IMR-90 (cell line): ENCODE results near the gene BSND. TPM values are rescaled to one million over a fixed set of nuclear protein-coding genes. Genes with fewer than 3 reads are reported as not detected.

Experiments
- ATAC-seq: fragments of 200-7000 bp; cut with Tn5 transposase; 2 replicates; pipeline ENCODE4 v1.9.1; 2020; ENCODE audit warnings: low read depth, mild to moderate bottlenecking, moderate library complexity
- BruUV-seq: library from RNA; stranded (reverse); fragments of 400-500 nt; replicated peaks from 2 replicates; lab custom pipeline; 2021; lab: Mats Ljungman, UMichigan
- CTCF ChIA-PET: fragments of 300-600 bp; formaldehyde crosslinking; extraction: SDS; loops from one replicate; lab custom pipeline; 2021; ENCODE audit warnings: antibody characterized with exemption; lab: Yijun Ruan, JAX
- POLR2A ChIA-PET: fragments of 300-600 bp; sonication (Branson Sonifier 250); formaldehyde crosslinking; loops from one replicate; lab custom pipeline; 2022; ENCODE audit warnings: antibody characterized with exemption; ENCODE audit not compliant: unreplicated experiment; lab: Charles Lee
- DNase-seq: peaks from one replicate; pipeline ENCODE4 v3.0.0; 2013
- H2AFZ ChIP-seq: replicated peaks from 2 replicates; pipeline ENCODE3; 2013; ENCODE audit warnings: low read length, mild to moderate bottlenecking; ENCODE audit not compliant: poor library complexity
- H2AK5ac ChIP-seq: 2 replicates; pipeline ENCODE4 v1.6.1; 2013; ENCODE audit warnings: low read depth, low read length, inconsistent platforms
- H2AK9ac ChIP-seq: replicated peaks from 2 replicates; pipeline ENCODE3; 2013; ENCODE audit warnings: mild to moderate bottlenecking, low read depth, low read length, moderate library complexity; ENCODE audit not compliant: poor library complexity
- H2BK120ac ChIP-seq: 2 replicates; pipeline ENCODE4 v1.6.1; 2013; ENCODE audit warnings: low read depth, low read length, inconsistent platforms
- H2BK15ac ChIP-seq: 3 replicates; pipeline ENCODE4 v1.6.1; 2013; ENCODE audit warnings: low read depth, low read length, inconsistent platforms
- H2BK20ac ChIP-seq: 2 replicates; pipeline ENCODE4 v1.6.1; 2013; ENCODE audit warnings: low read depth, mild to moderate bottlenecking, inconsistent platforms, low read length, moderate library complexity
- H2BK5ac ChIP-seq: 2 replicates; pipeline ENCODE4 v1.6.1; 2013; ENCODE audit warnings: mild to moderate bottlenecking, low read depth, low read length, inconsistent platforms; ENCODE audit not compliant: poor library complexity, severe bottlenecking
- H3K14ac ChIP-seq: replicated peaks from 2 replicates; pipeline ENCODE4 v1.6.1; 2013; ENCODE audit warnings: low read depth, low read length, inconsistent platforms
- H3K18ac ChIP-seq: 2 replicates; pipeline ENCODE4 v1.6.1; 2013; ENCODE audit warnings: low read depth, low read length, control low read depth
- H3K23ac ChIP-seq: 2 replicates; pipeline ENCODE4 v1.6.1; 2013; ENCODE audit warnings: low read depth, low read length, inconsistent platforms
- H3K27ac ChIP-seq: 2 replicates; pipeline ENCODE4 v1.5.1; 2013; ENCODE audit warnings: mild to moderate bottlenecking, control low read depth, low read length; ENCODE audit not compliant: insufficient read depth
- H3K27me3 ChIP-seq: 2 replicates; pipeline ENCODE4 v1.6.1; 2013; ENCODE audit warnings: low read length; ENCODE audit not compliant: control insufficient read depth, insufficient read depth
- H3K36me3 ChIP-seq: 2 replicates; pipeline ENCODE4 v1.6.1; 2013; ENCODE audit warnings: low read length, mixed read lengths; ENCODE audit not compliant: control insufficient read depth, insufficient read depth
- H3K4ac ChIP-seq: 2 replicates; pipeline ENCODE4 v1.6.1; 2013; ENCODE audit warnings: low read depth, low read length, inconsistent platforms
- H3K4me1 ChIP-seq: 2 replicates; pipeline ENCODE4 v1.6.1; 2013; ENCODE audit warnings: low read length, mixed read lengths; ENCODE audit not compliant: control insufficient read depth, insufficient read depth
- H3K4me2 ChIP-seq: 2 replicates; pipeline ENCODE4 v1.6.1; 2013; ENCODE audit warnings: low read depth, mild to moderate bottlenecking, control low read depth, low read length, moderate library complexity
- H3K4me3 ChIP-seq: 2 replicates; pipeline ENCODE4 v1.5.1; 2013; ENCODE audit warnings: low read depth, mild to moderate bottlenecking, control low read depth, low read length, moderate library complexity; ENCODE audit not compliant: insufficient read depth
- H3K56ac ChIP-seq: 2 replicates; pipeline ENCODE4 v1.6.1; 2013; ENCODE audit warnings: low read length, inconsistent platforms; ENCODE audit not compliant: insufficient read depth; ENCODE audit errors: extremely low read depth
- H3K79me1 ChIP-seq, 2 experiments: 2 replicates each; pipeline ENCODE4 v1.6.1; 2013; ENCODE audit warnings: low read length in 2 of 2, inconsistent platforms in 1 of 2, low read depth in 1 of 2
- H3K9ac ChIP-seq: 2 replicates; pipeline ENCODE4 v1.6.1; 2013; ENCODE audit warnings: low read depth, low read length, control low read depth
- H3K9me1 ChIP-seq: 2 replicates; pipeline ENCODE4 v1.6.1; 2013; ENCODE audit warnings: low read length, inconsistent platforms; ENCODE audit not compliant: insufficient read depth
- H3K9me3 ChIP-seq: 2 replicates; pipeline ENCODE4 v1.6.1; 2013; ENCODE audit warnings: low read length; ENCODE audit not compliant: control insufficient read depth, insufficient read depth
- H4K20me1 ChIP-seq: 2 replicates; pipeline ENCODE4 v1.6.1; 2013; ENCODE audit warnings: low read length, inconsistent platforms; ENCODE audit not compliant: insufficient read depth
- H4K5ac ChIP-seq: 2 replicates; pipeline ENCODE4 v1.6.1; 2013; ENCODE audit warnings: mild to moderate bottlenecking, low read depth, low read length, control low read depth
- H4K8ac ChIP-seq, 2 experiments: 2 replicates each; pipeline ENCODE4 v1.6.1; 2013; ENCODE audit warnings: low read depth in 2 of 2, low read length in 2 of 2, control low read depth in 1 of 2, inconsistent platforms in 1 of 2
- H4K91ac ChIP-seq: 2 replicates; pipeline ENCODE4 v1.6.1; 2013; ENCODE audit warnings: low read depth, low read length, inconsistent platforms; ENCODE audit not compliant: insufficient read depth
- RAD21 ChIP-seq: IDR thresholded peaks from 2 replicates; pipeline ENCODE4 v1.6.1; 2012; ENCODE audit warnings: low read length, improper control_type of control experiment
- WGBS, 2 experiments: methylation state at CpG; one replicate each; pipeline versions ENCODE4 v1.1.5 to v1.1.7; 2013; ENCODE audit warnings: missing lambda C conversion rate in 2 of 2; ENCODE audit not compliant: insufficient read length in 1 of 2; ENCODE audit errors: extremely low coverage in 2 of 2; 5-methylcytosine and 5-hydroxymethylcytosine counted together
- dilution Hi-C: fragments of 300-500 bp; cut with HindIII; formaldehyde crosslinking; loops from one replicate; pipeline ENCODE4 v1.14.3; 2018; ENCODE audit warnings: low sequenced_read_pairs; ENCODE audit not compliant: unreplicated experiment
- in situ Hi-C: fragments of 300-500 bp; cut with MboI; formaldehyde crosslinking; loops from 3 replicates; pipeline ENCODE4 v1.14.3; 2019; ENCODE audit warnings: low sequenced_read_pairs, inconsistent platforms, mixed read lengths
- intact Hi-C: fragments of 100-400 bp; cut with micrococcal nuclease; formaldehyde crosslinking; loops from 2 replicates; pipeline ENCODE4 v1.10.0; 2022
- polyA plus RNA-seq, 3 experiments: library from polyadenylated mRNA; depleted of rRNA; stranded (reverse); fragments of >200 nt; gene quantifications; 2 replicates each; pipeline ENCODE4 v1.2.3, GENCODE V29; 2012; ENCODE audit warnings: low replicate concordance in 1 of 3
- total RNA-seq: library from RNA; depleted of rRNA; stranded (reverse); fragments of >200 nt; gene quantifications from 2 replicates; pipeline ENCODE4 v1.2.3, GENCODE V29; 2012

Gene BSND
- total and polyA plus RNA-seq, 2 of the 4 experiments (the other 2 are of a cell fraction) = not detected

DNA sequence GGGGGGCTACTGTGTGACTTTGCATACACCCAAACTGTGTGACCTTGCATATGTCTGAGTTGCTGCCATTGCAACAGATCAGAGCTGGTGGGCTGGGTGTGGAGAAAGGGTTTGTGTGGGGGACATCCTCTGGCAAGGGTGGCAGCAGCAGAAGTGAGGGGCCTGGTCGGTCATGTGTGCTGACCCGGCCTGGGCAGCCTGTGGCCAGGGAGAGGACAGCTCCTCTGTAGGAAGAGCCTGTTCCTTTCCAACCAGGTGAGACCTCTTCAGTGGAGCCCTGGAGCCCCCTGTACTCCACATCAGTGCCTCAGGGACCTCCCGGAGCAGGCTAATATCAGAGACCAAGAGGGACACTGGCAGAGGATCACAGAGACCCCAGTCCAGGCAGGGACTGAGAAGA lies 48.9 kb downstream of the BSND start:
- no peak overlapping the region for H3K4me2 ChIP-seq
- no peaks in the 10 kb centered on the region for H3K4me1 ChIP-seq
- no peak overlapping the region for H3K4me3 ChIP-seq
- DNase-seq = no peak
- WGBS, 2 experiments = no CpG with 5 or more reads among the region's 3 CpGs
- no peak overlapping the region for H3K27ac ChIP-seq
- no peaks in the 10 kb centered on the region for H3K36me3 ChIP-seq
- no peak overlapping the region for H2BK20ac ChIP-seq
- H2AK5ac ChIP-seq = no peak overlapping the region
- no peak overlapping the region for H2AK9ac ChIP-seq
- no peak overlapping the region for H4K8ac ChIP-seq
- H2BK15ac ChIP-seq = no peak overlapping the region
- no peak overlapping the region for H3K18ac ChIP-seq
- no peak overlapping the region for H2BK5ac ChIP-seq
- H2BK120ac ChIP-seq = no peak overlapping the region
- H2AFZ ChIP-seq = no peak overlapping the region
- ATAC-seq = no peak
- dilution Hi-C loops = no loop called here
- intact Hi-C loops = no loop called here
- H3K9ac ChIP-seq = no peak overlapping the region
- H4K91ac ChIP-seq = no peak overlapping the region
- no peak overlapping the region for H3K56ac ChIP-seq
- no peaks in the 10 kb centered on the region for H3K9me1 ChIP-seq
- ChIA-PET CTCF (no interaction called here), POLR2A (no interaction called here)
- H3K9me3 ChIP-seq = no peaks in the 10 kb centered on the region
- in situ Hi-C loops = no loop called here
- no peak for TF ChIP-seq RAD21
- no peak overlapping the region for H3K4ac ChIP-seq
- peaks cover 56% of the 10 kb centered on the region for H3K27me3 ChIP-seq
- H4K5ac ChIP-seq = no peak overlapping the region
- H3K23ac ChIP-seq = no peak overlapping the region
- H4K20me1 ChIP-seq = no peaks in the 10 kb centered on the region
- BruUV-seq = no TSS peak
- H3K79me1 ChIP-seq = no peaks in the 10 kb centered on the region
- no peak overlapping the region for H3K14ac ChIP-seq
